H1 (cell line): ENCODE results near the gene TBC1D22A. TPM values are rescaled to one million over a fixed set of nuclear protein-coding genes. Genes with fewer than 3 reads are reported as not detected.

Source experiments
- EP300 ChIP-seq, 2 experiments: IDR thresholded peaks; 1 replicate in 1 of 2; 2 replicates in 1 of 2; pipeline ENCODE4 v1.6.1; 2011 to 2012; ENCODE audit warnings: low read depth in 2 of 2, low read length in 2 of 2, mild to moderate bottlenecking in 2 of 2, borderline replicate concordance in 1 of 2, inconsistent platforms in 1 of 2, moderate library complexity in 1 of 2
- SP2 ChIP-seq: IDR thresholded peaks from 2 replicates; pipeline ENCODE4 v1.6.1; 2012; ENCODE audit warnings: mild to moderate bottlenecking, low read length, inconsistent platforms
- polyA plus RNA-seq, 7 experiments: library from polyadenylated mRNA; depleted of rRNA in 3 of 7; stranded (reverse) in 5 of 7; unstranded in 2 of 7; fragments of >200 nt in 5 of 7; fragments of 200-250 nt in 2 of 7; gene quantifications; 1 replicate in 5 of 7; 2 replicates in 1 of 7; 4 replicates in 1 of 7; pipeline versions ENCODE4 v1.2.1 to v1.2.3, GENCODE V29; 2011 to 2013; ENCODE audit warnings: missing spikeins in 2 of 7, mixed read lengths in 2 of 7
- total RNA-seq: library from RNA; stranded (reverse); fragmentation: NEBNext Ultra II Directional; extraction: Animal tissue kit (Norgen Biotek cat#: 25700); gene quantifications from 2 replicates; pipeline ENCODE4 v1.2.1, GENCODE V29; 2021
- TF ChIP-seq, protein P1 (sequence below): IDR thresholded peaks from 2 replicates; pipeline ENCODE4 v1.6.1; 2012; ENCODE audit warnings: low read length, inconsistent platforms

TBC1D22A gene
- total and polyA plus RNA-seq, 2 of the 8 experiments (the other 6 are each of a cell fraction or from before 2014, with no cell fraction given) = 11.9 to 18.4 TPM

DNA sequence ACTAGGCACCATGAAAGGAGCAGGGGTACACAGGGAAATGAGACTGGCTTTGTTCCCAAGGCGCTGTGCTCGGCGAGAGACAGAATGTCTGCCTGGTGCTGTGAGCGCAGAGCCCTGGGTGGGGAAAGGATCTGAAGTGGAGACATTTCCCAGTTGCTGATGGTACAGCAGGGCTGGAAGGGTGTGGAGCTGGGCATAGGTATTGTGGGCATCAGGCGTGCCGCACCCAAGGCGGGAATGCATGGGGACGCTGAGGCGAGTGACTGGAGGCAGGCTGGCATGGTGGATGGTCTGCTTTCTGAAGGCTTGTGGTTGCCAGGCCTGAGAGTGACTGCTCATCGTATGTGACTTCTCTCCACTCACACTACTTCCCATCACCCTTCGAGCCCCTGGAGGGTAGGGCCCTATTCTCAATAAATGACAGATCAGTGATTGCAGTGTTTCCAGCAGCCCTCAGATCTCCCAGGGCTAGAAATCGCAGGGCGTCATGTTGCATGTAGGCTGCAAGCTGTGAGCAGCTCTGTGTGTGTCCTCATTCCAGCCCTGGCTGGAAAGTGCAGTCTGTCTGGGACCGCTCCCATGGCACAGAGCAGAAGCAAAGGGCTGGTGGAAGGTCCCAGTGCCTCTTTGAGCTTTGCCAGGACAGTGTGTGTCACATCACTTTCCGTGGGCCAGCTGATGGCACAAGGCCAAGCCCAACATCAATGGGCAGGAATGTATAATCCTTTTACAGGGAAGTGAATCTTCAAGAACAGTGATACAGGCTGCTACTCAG lies 67.7 kb downstream of the TBC1D22A start (continued):
- no peak for TF ChIP-seq EP300 (IDR thresholded peaks at IDR 0.05; ENCODE audit: borderline replicate concordance in 1 of 2, low read depth in 2 of 2, low read length in 2 of 2)
- TF ChIP-seq, protein P1, sequence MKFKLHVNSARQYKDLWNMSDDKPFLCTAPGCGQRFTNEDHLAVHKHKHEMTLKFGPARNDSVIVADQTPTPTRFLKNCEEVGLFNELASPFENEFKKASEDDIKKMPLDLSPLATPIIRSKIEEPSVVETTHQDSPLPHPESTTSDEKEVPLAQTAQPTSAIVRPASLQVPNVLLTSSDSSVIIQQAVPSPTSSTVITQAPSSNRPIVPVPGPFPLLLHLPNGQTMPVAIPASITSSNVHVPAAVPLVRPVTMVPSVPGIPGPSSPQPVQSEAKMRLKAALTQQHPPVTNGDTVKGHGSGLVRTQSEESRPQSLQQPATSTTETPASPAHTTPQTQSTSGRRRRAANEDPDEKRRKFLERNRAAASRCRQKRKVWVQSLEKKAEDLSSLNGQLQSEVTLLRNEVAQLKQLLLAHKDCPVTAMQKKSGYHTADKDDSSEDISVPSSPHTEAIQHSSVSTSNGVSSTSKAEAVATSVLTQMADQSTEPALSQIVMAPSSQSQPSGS = no peak
- no peak for TF ChIP-seq SP2
